Inferior parietal cortex (tissue), 1 donor: ENCODE measurements around the gene FAM222A.

Experiments
- DNase-seq: peaks from one replicate; pipeline ENCODE4 v3.0.0-alpha.2; 2016; ENCODE audit errors: extremely low spot score

FAM222A gene

GRCh38 chr12:109737126-109737525 is 23.5 kb downstream of the FAM222A start:
- no peak for DNase-seq

- DNase-seq, result no peak
Observed at GRCh38 chr12:109737631-109738030, 24.0 kb downstream of the FAM222A start.

- no peak for DNase-seq
Observed at GRCh38 chr12:109738209-109738608, 24.6 kb downstream of the FAM222A start.

- DNase-seq, result no peak
Observed at GRCh38 chr12:109738878-109739665, 25.4 kb downstream of the FAM222A start.

- no peak for DNase-seq
Observed at GRCh38 chr12:109739747-109740693, 26.4 kb downstream of the FAM222A start.

GRCh38 chr12:109740694-109741245 is 27.1 kb downstream of the FAM222A start:
- no peak for DNase-seq

- DNase-seq, result no peak
Observed at GRCh38 chr12:109741286-109741969, 27.8 kb downstream of the FAM222A start.

GRCh38 chr12:109741970-109742703 is 28.5 kb downstream of the FAM222A start:
- DNase-seq, result no peak

GRCh38 chr12:109743076-109743910 is 29.7 kb downstream of the FAM222A start:
- no peak for DNase-seq

GRCh38 chr12:109744026-109744425 is 30.4 kb downstream of the FAM222A start:
- DNase-seq, result no peak

GRCh38 chr12:109744986-109745942 is 31.6 kb downstream of the FAM222A start:
- no peak for DNase-seq

- DNase-seq, result no peak
Observed at GRCh38 chr12:109752117-109753053, 38.8 kb downstream of the FAM222A start.

GRCh38 chr12:109753054-109753401 is 39.4 kb downstream of the FAM222A start:
- DNase-seq, result no peak

GRCh38 chr12:109753959-109754358 is 40.3 kb downstream of the FAM222A start:
- DNase-seq, result no peak

- no peak for DNase-seq
Observed at GRCh38 chr12:109756457-109756856, 42.8 kb downstream of the FAM222A start.

- DNase-seq, result no peak
Observed at GRCh38 chr12:109757671-109758265, 44.1 kb downstream of the FAM222A start.
